NOMO-1 (cell line): ENCODE data around the gene MINPP1.

Source experiments
- DNase-seq, 2 experiments: peaks; one replicate each; lab custom pipeline; 2025; ENCODE audit not compliant: unreplicated experiment in 2 of 2; lab: John Stamatoyannopoulos, UW

Gene MINPP1

DNA sequence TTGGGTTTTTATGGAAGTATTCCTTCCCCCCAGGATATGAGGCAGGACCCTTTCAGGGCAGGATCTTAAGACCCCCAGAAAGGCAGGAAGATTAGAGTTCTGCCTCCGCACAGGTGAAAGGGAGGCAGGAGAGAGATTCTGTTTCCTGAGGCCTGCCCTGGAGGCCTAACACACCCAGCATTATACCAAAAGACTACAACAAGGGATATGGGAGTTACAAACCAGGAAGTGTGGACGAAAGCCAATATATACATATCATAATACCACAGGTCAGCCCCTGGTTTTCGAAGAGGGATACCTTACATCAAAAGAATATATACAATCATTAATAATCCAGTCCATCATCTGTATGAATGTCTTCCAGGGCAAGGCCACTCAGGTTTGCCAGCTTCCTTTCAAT lies 14.2 kb downstream of the MINPP1 start:
- no peak for DNase-seq

DNA sequence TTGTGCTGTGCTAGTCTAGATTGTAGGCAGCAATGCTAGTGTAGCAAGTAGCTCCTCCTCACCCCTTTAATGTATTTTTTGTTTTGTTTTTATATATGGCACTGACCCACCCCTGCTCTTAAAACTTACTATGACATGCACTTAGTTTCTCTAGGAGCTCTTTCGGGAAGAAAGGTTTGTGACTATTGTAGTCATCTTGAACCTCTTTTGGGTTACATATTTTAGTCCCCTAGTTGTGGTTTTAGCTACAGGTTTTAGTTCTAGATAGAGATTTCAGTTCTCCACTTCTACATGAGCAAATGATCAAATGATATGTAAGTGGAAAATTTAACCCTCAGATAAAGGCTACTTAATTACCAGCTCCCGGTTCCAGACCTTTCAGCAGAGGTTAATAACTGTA lies 14.9 kb downstream of the MINPP1 start:
- no peak for DNase-seq

- DNase-seq, result no peak
Measured at GRCh38 chr10:87523731-87524130, 19.0 kb downstream of the MINPP1 start.

GRCh38 chr10:87524296-87524695 lies 19.6 kb downstream of the MINPP1 start:
- DNase-seq, result no peak

DNA sequence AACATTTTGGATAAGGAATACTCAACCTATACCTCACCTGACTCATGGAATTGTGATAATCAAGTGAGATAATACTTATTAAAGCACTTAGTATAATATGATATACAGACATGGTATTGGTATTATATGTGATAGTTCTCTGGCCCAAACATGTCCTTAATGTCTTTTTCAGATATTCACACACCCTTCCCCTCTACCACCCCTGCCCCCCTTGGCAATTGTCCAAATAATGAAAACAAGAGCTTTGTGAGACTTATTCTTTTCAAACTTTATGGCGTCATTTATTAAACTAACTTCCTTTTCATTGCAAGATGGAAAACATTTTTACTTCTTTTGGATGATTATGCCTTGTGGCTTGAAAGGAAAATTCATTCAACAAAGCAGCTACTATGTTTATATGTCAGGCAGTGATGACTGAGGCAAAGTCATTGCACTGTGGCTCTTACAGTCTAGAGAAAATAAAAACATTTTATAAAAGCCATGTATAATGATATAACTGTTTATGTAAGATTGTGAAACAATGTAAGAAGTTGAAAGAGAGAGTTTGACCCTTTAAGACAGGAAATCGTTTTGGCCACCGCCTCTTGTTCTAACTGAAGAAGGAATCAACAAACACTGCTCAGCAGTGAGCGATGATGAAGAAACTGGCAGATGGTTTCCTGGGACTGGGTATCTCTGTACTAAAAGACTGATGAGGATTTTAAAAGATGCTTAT lies 27.4 kb downstream of the MINPP1 start:
- DNase-seq, result peak in 1 of 2 experiments; percentile 11

- DNase-seq, result no peak
Measured at GRCh38 chr10:87532696-87533095, 28.0 kb downstream of the MINPP1 start.

- DNase-seq, result no peak
Measured at GRCh38 chr10:87534173-87534858, 29.6 kb downstream of the MINPP1 start.

- DNase-seq, result no peak
Measured at GRCh38 chr10:87538092-87539015, 33.7 kb downstream of the MINPP1 start.

- DNase-seq, result no peak
Measured at GRCh38 chr10:87541114-87541513, 36.4 kb downstream of the MINPP1 start.

DNA sequence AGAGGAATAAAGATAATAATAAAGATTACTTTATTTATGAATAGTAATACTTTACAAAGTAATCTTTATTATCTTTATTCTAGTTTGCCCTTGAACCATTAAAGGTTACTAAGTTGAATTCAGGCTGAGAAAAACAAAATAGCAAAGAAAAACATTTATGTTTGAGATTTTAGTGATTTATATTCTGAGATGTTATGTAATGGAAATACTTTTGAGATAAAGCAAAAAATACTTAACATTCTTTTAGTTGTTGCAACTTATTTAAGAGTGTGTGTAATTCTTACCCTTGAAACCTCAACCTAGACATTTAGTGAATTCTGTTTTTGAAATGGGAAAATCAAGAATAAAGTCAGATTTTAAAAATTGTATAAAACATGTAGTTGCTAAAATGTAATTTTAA lies 40.0 kb downstream of the MINPP1 start:
- no peak for DNase-seq

GRCh38 chr10:87545783-87546182 lies 41.1 kb downstream of the MINPP1 start:
- DNase-seq, result no peak

DNA sequence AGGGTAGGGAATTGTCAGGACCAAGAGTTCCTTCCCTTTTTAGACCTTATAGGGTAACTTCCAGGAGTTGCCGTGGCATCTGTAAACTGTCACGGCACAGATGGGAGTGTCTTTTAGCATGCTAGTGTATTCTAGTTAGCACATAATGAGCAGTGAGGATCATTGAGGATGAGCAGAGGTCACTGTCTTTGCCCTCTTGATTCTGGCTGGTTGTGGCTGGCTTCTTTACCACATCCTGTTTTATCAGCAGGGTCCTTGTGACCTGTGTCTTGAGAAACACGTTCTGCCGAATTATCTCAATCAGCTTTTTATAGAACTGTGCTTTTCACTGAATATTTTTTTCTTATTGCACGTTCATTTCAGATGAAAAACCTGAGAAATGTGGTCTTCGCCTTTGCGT lies 41.5 kb downstream of the MINPP1 start:
- DNase-seq, result peak; percentile 71 to 94

GRCh38 chr10:87546971-87547413 lies 42.3 kb downstream of the MINPP1 start:
- DNase-seq, result peak in 1 of 2 experiments; percentile 3

GRCh38 chr10:87547734-87548311 lies 43.1 kb downstream of the MINPP1 start:
- peak; percentile 7 to 22 for DNase-seq

DNA sequence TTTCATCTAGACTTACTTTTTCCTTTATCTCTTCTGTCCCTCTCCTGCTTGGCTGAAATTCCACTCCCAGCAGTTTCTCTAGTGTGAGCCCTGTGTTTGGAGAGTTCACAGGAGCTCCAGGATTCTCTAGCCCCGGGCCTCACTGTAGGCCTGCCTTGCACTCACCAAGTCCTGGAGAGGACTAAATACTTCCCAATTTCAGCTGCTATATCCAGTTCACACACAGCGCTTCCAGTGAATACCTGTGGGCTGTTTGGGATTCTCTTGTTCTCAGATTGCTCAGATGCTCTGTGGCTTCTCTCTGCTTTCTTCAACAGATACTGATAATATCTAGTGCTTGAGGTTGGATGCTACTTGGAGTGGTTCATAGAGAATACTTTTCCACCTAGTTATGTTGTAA lies 46.0 kb downstream of the MINPP1 start:
- DNase-seq, result no peak

- no peak for DNase-seq
Measured at GRCh38 chr10:87551326-87551725, 46.6 kb downstream of the MINPP1 start.

DNA sequence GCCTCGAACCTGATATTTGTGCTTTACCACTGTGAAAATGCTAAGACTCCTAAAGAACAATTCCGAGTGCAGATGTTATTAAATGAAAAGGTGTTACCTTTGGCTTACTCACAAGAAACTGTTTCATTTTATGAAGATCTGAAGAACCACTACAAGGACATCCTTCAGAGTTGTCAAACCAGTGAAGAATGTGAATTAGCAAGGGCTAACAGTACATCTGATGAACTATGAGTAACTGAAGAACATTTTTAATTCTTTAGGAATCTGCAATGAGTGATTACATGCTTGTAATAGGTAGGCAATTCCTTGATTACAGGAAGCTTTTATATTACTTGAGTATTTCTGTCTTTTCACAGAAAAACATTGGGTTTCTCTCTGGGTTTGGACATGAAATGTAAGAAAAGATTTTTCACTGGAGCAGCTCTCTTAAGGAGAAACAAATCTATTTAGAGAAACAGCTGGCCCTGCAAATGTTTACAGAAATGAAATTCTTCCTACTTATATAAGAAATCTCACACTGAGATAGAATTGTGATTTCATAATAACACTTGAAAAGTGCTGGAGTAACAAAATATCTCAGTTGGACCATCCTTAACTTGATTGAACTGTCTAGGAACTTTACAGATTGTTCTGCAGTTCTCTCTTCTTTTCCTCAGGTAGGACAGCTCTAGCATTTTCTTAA lies 47.7 kb downstream of the MINPP1 start:
- no peak for DNase-seq

- no peak for DNase-seq
Measured at GRCh38 chr10:87557409-87557808, 52.7 kb downstream of the MINPP1 start.

GRCh38 chr10:87558333-87558732 lies 53.6 kb downstream of the MINPP1 start:
- no peak for DNase-seq

GRCh38 chr10:87559392-87559791 lies 54.7 kb downstream of the MINPP1 start:
- no peak for DNase-seq
